Nephron (organoid): ENCODE data around the gene PA2G4.

Experiments
- H3K27ac Mint-ChIP-seq, 3 experiments: 2 replicates each; pipeline ENCODE4 v1.8.0; 2020; ENCODE audit warnings: mixed read lengths in 3 of 3, mild to moderate bottlenecking in 2 of 3, moderate library complexity in 1 of 3
- H3K27me3 Mint-ChIP-seq: 2 replicates; pipeline ENCODE4 v1.8.0; 2021; ENCODE audit warnings: low read depth, mild to moderate bottlenecking, moderate library complexity, mixed read lengths
- H3K36me3 Mint-ChIP-seq: 2 replicates; pipeline ENCODE4 v1.8.0; 2020; ENCODE audit warnings: low read depth, mixed read lengths
- H3K4me1 Mint-ChIP-seq: 2 replicates; pipeline ENCODE4 v1.8.0; 2020; ENCODE audit warnings: mixed read lengths
- H3K4me3 Mint-ChIP-seq, 3 experiments: 2 replicates each; pipeline ENCODE4 v1.8.0; 2020; ENCODE audit warnings: mild to moderate bottlenecking in 3 of 3, mixed read lengths in 3 of 3, moderate library complexity in 2 of 3
- H3K9me3 Mint-ChIP-seq: 2 replicates; pipeline ENCODE4 v1.8.0; 2020; ENCODE audit warnings: mixed read lengths
- CTCF ChIP-seq, 3 experiments: fragments of 200-600 bp; sonication (generic); IDR thresholded peaks; one replicate each; pipeline ENCODE4 v1.5.0; 2021; ENCODE audit warnings: antibody characterized with exemption in 3 of 3; ENCODE audit not compliant: unreplicated experiment in 3 of 3

PA2G4 gene

GRCh38 chr12:56118688-56119357 is 14.5 kb downstream of the PA2G4 start:
- no peak for TF ChIP-seq CTCF (IDR thresholded peaks at IDR 0.05; ENCODE audit: unreplicated experiment in 3 of 3)
- H3K4me3 Mint-ChIP-seq: peak overlapping the region; percentile 88 to 100 (median 95)
- peaks cover 23% of the 10 kb centered on the region for H3K36me3 Mint-ChIP-seq
- H3K27me3 Mint-ChIP-seq: no peaks in the 10 kb centered on the region
- H3K4me1 Mint-ChIP-seq: peaks cover 42% of the 10 kb centered on the region
- no peaks in the 10 kb centered on the region for H3K9me3 Mint-ChIP-seq
- H3K27ac Mint-ChIP-seq: peak overlapping the region; percentile 95 to 99 (median 97)

- peaks cover 18% of the 10 kb centered on the region for H3K36me3 Mint-ChIP-seq
- H3K4me3 Mint-ChIP-seq: peak overlapping the region; percentile 88 to 100 (median 95)
- H3K27ac Mint-ChIP-seq: peak overlapping the region; percentile 95 to 99 (median 97)
- H3K4me1 Mint-ChIP-seq: peaks cover 45% of the 10 kb centered on the region
- H3K9me3 Mint-ChIP-seq: no peaks in the 10 kb centered on the region
- no peaks in the 10 kb centered on the region for H3K27me3 Mint-ChIP-seq
- peak; percentile 68 to 82 (median 74) for TF ChIP-seq CTCF (IDR thresholded peaks at IDR 0.05; ENCODE audit: unreplicated experiment in 3 of 3)
Observed at GRCh38 chr12:56119361-56119796, 15.0 kb downstream of the PA2G4 start.

GRCh38 chr12:56120158-56120846 is 15.9 kb downstream of the PA2G4 start:
- Mint-ChIP-seq H3K36me3 (peaks cover 17% of the 10 kb centered on the region), H3K9me3 (no peaks in the 10 kb centered on the region), H3K4me3 (peak overlapping the region; percentile 32 to 95 (median 44)), H3K27ac (peak overlapping the region; percentile 95 to 99 (median 97)), H3K4me1 (peaks cover 48% of the 10 kb centered on the region), H3K27me3 (no peaks in the 10 kb centered on the region)
- TF ChIP-seq CTCF (IDR thresholded peaks at IDR 0.05; ENCODE audit: unreplicated experiment in 3 of 3): no peak

- Mint-ChIP-seq H3K27me3 (no peaks in the 10 kb centered on the region), H3K9me3 (no peaks in the 10 kb centered on the region), H3K4me1 (peaks cover 54% of the 10 kb centered on the region), H3K36me3 (peaks cover 15% of the 10 kb centered on the region), H3K4me3 (no peak overlapping the region), H3K27ac (peak overlapping the region in 1 of 3 experiments; percentile 12)
- TF ChIP-seq CTCF (IDR thresholded peaks at IDR 0.05; ENCODE audit: unreplicated experiment in 3 of 3): no peak
Observed at GRCh38 chr12:56121204-56121870, 17.0 kb downstream of the PA2G4 start.

GRCh38 chr12:56122637-56123036 is 18.3 kb downstream of the PA2G4 start:
- H3K27me3 Mint-ChIP-seq: no peaks in the 10 kb centered on the region
- TF ChIP-seq CTCF (IDR thresholded peaks at IDR 0.05; ENCODE audit: unreplicated experiment in 3 of 3): no peak
- H3K36me3 Mint-ChIP-seq: peaks cover 10% of the 10 kb centered on the region
- H3K4me1 Mint-ChIP-seq: peaks cover 67% of the 10 kb centered on the region
- H3K4me3 Mint-ChIP-seq: peak overlapping the region in 1 of 3 experiments; percentile 19
- no peaks in the 10 kb centered on the region for H3K9me3 Mint-ChIP-seq
- H3K27ac Mint-ChIP-seq: peak overlapping the region; percentile 26 to 48 (median 46)
